ENCODE data around the gene AQP12B.

AQP12B gene

GRCh38 chr2:240631548-240632305 lies 51.0 kb downstream of the AQP12B start:
- DNase-seq, result no peak

GRCh38 chr2:240630771-240631547 lies 51.7 kb downstream of the AQP12B start:
- DNase-seq, result no peak

- no peak for DNase-seq
These were observed 52.5 kb downstream of the AQP12B start for GRCh38 chr2:240629968-240630770.

- no peak for DNase-seq
These were observed 53.1 kb downstream of the AQP12B start for GRCh38 chr2:240629619-240629967.

GRCh38 chr2:240628808-240629618 lies 53.7 kb downstream of the AQP12B start:
- DNase-seq, result no peak

- DNase-seq, result no peak
These were observed 54.2 kb downstream of the AQP12B start for GRCh38 chr2:240628507-240628807.

GRCh38 chr2:240627736-240628506 lies 54.8 kb downstream of the AQP12B start:
- DNase-seq, result no peak

- no peak for DNase-seq
These were observed 56.0 kb downstream of the AQP12B start for GRCh38 chr2:240626531-240627300.

Data from DMS79 treated with DMSO at 0.1 percent for 48 hours (cell line).